ENCODE results near the gene TNFRSF14. TPM values are rescaled to one million over a fixed set of nuclear protein-coding genes. Genes with fewer than 3 reads are reported as not detected.

TNFRSF14 gene
- total RNA-seq, 2 experiments from 2014 or later = 145 to 152 TPM

DNA sequence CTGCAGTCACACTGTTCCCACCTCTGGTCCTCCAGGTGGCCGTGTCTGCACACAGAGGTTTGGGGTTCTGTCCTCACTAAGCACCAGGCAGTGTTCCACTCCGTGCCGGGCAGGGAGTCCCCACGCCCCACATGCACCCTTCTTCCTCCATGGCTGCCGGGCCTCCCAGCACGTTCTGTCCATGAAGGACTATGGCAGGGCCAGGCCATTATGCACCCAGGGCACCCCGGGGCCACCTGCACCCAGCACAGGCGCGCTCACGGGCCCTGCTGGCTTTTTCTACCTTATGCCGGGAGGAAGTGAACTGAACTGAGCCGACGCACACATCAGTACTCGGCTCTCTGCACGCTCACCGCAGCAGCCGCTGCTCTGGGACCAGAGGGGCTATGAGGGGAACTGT, 40.0 kb upstream of the TNFRSF14 start:
- H3K4me3 Mint-ChIP-seq = no peak overlapping the region
- DNase-seq = no peak
- intact Hi-C loops (cut with micrococcal nuclease) = no loop called here
- no peak overlapping the region for H3K27ac Mint-ChIP-seq
- peaks cover 27% of the 10 kb centered on the region for H3K36me3 Mint-ChIP-seq
- no peaks in the 10 kb centered on the region for H3K27me3 Mint-ChIP-seq
- H3K4me1 Mint-ChIP-seq (ENCODE audit: low read depth) = no peaks in the 10 kb centered on the region
- ChIA-PET CTCF (no interaction called here), POLR2A (no interaction called here)
- H3K9me3 Mint-ChIP-seq = no peaks in the 10 kb centered on the region

GRCh38 chr1:2516946-2517345, 39.2 kb upstream of the TNFRSF14 start:
- H3K4me1 Mint-ChIP-seq (ENCODE audit: low read depth) = no peaks in the 10 kb centered on the region
- H3K9me3 Mint-ChIP-seq = no peaks in the 10 kb centered on the region
- peaks cover 23% of the 10 kb centered on the region for H3K36me3 Mint-ChIP-seq
- ChIA-PET CTCF (no interaction called here), POLR2A (no interaction called here)
- H3K27me3 Mint-ChIP-seq = no peaks in the 10 kb centered on the region
- intact Hi-C loops (cut with micrococcal nuclease) = no loop called here
- DNase-seq = no peak
- H3K27ac Mint-ChIP-seq = no peak overlapping the region
- H3K4me3 Mint-ChIP-seq = no peak overlapping the region

DNA sequence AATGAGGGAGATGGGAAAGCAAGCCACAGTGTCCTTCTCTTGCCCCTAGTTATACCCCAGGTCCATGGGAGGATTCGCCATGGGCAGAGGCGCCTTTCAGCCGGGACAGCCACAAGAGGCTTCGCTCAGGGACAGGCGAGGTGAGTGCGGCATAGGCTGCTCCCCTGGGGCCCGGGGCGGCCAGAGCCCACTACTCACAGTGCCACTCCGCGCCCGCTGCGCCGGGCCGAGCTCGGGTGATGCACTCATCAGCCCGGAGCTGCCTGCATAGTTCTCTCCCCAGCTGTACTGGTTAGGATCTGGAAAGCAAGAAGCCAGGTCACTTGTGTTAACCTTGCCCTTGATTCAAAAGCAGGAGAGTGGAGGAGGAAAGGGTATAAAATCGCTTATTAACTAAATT, 38.2 kb upstream of the TNFRSF14 start:
- H3K27ac Mint-ChIP-seq = no peak overlapping the region
- ChIA-PET CTCF (no interaction called here), POLR2A (no interaction called here)
- DNase-seq = no peak
- intact Hi-C loops (cut with micrococcal nuclease) = no loop called here
- no peaks in the 10 kb centered on the region for H3K27me3 Mint-ChIP-seq
- peaks cover 7% of the 10 kb centered on the region for H3K4me1 Mint-ChIP-seq (ENCODE audit: low read depth)
- peaks cover 23% of the 10 kb centered on the region for H3K36me3 Mint-ChIP-seq
- H3K9me3 Mint-ChIP-seq = no peaks in the 10 kb centered on the region
- H3K4me3 Mint-ChIP-seq = no peak overlapping the region

- Mint-ChIP-seq H3K4me3 (no peak overlapping the region), H3K36me3 (peaks cover 23% of the 10 kb centered on the region), H3K4me1 (ENCODE audit: low read depth) (peaks cover 13% of the 10 kb centered on the region), H3K9me3 (no peaks in the 10 kb centered on the region), H3K27me3 (no peaks in the 10 kb centered on the region), H3K27ac (no peak overlapping the region)
- POLR2A ChIA-PET = interaction anchor here (1.2 kb wide), 1 partner anchor 11 kb away, joined by 4 read pairs; no protein-coding TSS in a partner anchor
- CTCF ChIA-PET = no interaction called here
- intact Hi-C loops (cut with micrococcal nuclease) = no loop called here
- no peak for DNase-seq
These were observed 37.6 kb upstream of the TNFRSF14 start for GRCh38 chr1:2518528-2518927.

- Mint-ChIP-seq H3K27ac (no peak overlapping the region), H3K4me1 (ENCODE audit: low read depth) (peaks cover 17% of the 10 kb centered on the region), H3K27me3 (no peaks in the 10 kb centered on the region), H3K9me3 (no peaks in the 10 kb centered on the region), H3K4me3 (no peak overlapping the region), H3K36me3 (peaks cover 20% of the 10 kb centered on the region)
- ChIA-PET POLR2A (interaction anchor here (1.2 kb wide), 1 partner anchor 11 kb away, joined by 4 read pairs; no protein-coding TSS in a partner anchor), CTCF (no interaction called here)
- no peak for DNase-seq
- intact Hi-C loops (cut with micrococcal nuclease) = no loop called here
These were observed 37.0 kb upstream of the TNFRSF14 start for GRCh38 chr1:2519029-2519685.

DNA sequence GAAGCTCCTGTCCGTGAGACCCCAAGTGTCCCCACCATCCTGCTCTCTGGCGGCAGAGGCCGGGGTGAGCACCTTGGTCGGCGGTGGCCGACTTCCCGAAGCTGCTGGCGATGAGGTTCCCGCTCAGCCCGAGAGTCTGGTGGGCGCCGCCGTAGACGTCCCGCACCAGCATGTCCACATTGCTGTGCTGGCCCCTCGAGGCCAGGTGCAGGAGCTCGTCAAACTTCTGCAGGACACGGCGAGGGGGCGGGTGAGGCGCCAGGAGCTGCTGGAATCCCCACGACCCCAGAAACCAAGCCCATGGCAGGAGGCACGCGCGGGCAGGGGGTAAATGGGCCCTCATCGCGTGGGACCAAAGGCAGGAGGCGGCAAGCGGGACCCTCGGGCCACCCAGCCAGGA, 36.4 kb upstream of the TNFRSF14 start:
- H3K27ac Mint-ChIP-seq = no peak overlapping the region
- H3K36me3 Mint-ChIP-seq = peaks cover 20% of the 10 kb centered on the region
- intact Hi-C loops (cut with micrococcal nuclease) = no loop called here
- CTCF ChIA-PET = no interaction called here
- no peaks in the 10 kb centered on the region for H3K9me3 Mint-ChIP-seq
- POLR2A ChIA-PET = interaction anchor here (1.2 kb wide), 1 partner anchor 12 kb away, joined by 4 read pairs; no protein-coding TSS in a partner anchor
- DNase-seq = no peak
- no peak overlapping the region for H3K4me3 Mint-ChIP-seq
- peaks cover 23% of the 10 kb centered on the region for H3K4me1 Mint-ChIP-seq (ENCODE audit: low read depth)
- H3K27me3 Mint-ChIP-seq = no peaks in the 10 kb centered on the region

DNA sequence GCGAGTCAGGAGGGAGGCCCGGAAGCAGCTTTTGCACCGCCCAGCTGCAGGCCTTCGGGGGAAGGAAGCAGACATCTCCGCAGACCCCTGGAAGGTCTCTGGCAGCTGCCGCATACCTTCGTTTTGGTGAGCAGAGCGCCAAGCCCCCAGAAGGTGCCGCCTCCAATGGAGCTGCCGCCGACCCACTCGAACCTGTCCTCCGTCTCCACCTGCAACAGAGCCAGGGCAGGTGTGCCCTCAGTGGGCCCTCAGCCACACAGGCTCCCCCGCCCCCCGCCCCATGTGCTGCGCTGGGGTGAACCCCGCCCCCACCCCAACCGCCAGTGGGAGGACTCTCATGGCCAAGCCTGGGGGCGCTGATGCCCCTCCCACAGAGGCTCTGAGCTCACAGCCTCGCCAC, 36.0 kb upstream of the TNFRSF14 start:
- peaks cover 28% of the 10 kb centered on the region for H3K4me1 Mint-ChIP-seq (ENCODE audit: low read depth)
- POLR2A ChIA-PET = no interaction called here
- no peaks in the 10 kb centered on the region for H3K9me3 Mint-ChIP-seq
- intact Hi-C loops (cut with micrococcal nuclease) = no loop called here
- no peak overlapping the region for H3K4me3 Mint-ChIP-seq
- peaks cover 20% of the 10 kb centered on the region for H3K36me3 Mint-ChIP-seq
- CTCF ChIA-PET = no interaction called here
- DNase-seq = no peak
- H3K27me3 Mint-ChIP-seq = no peaks in the 10 kb centered on the region
- no peak overlapping the region for H3K27ac Mint-ChIP-seq

- no peak overlapping the region for H3K4me3 Mint-ChIP-seq
- H3K36me3 Mint-ChIP-seq = peaks cover 20% of the 10 kb centered on the region
- no peaks in the 10 kb centered on the region for H3K9me3 Mint-ChIP-seq
- intact Hi-C loops (cut with micrococcal nuclease) = no loop called here
- H3K27ac Mint-ChIP-seq = no peak overlapping the region
- peaks cover 28% of the 10 kb centered on the region for H3K4me1 Mint-ChIP-seq (ENCODE audit: low read depth)
- POLR2A ChIA-PET = no interaction called here
- CTCF ChIA-PET = no interaction called here
- H3K27me3 Mint-ChIP-seq = no peaks in the 10 kb centered on the region
- DNase-seq = no peak
These were observed 35.4 kb upstream of the TNFRSF14 start for GRCh38 chr1:2520806-2521205.

DNA sequence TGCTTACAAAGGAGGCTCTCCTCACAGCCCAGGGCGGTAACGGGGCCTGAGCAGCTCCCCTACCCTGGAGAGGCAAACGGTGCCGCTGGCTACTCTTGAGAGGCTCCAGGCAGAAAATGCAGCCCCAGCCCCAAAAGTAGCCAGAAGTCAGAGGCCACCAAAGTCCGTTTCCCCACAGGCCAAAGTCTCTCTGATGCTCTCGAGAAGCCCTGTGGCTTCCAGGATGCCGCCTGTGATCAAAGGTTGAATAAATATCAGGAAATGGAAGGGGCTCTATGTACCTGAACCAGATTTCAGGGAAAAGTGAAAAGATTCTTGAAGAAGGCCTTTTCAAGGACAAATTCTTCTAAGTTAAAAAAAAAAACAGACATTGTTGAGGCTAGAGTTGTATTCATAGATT, 33.9 kb upstream of the TNFRSF14 start:
- Mint-ChIP-seq H3K4me3 (no peak overlapping the region), H3K9me3 (no peaks in the 10 kb centered on the region), H3K27ac (no peak overlapping the region), H3K4me1 (ENCODE audit: low read depth) (peaks cover 33% of the 10 kb centered on the region), H3K36me3 (peaks cover 12% of the 10 kb centered on the region), H3K27me3 (peaks cover 1% of the 10 kb centered on the region)
- POLR2A ChIA-PET = no interaction called here
- intact Hi-C loops (cut with micrococcal nuclease) = no loop called here
- CTCF ChIA-PET = no interaction called here
- no peak for DNase-seq

DNA sequence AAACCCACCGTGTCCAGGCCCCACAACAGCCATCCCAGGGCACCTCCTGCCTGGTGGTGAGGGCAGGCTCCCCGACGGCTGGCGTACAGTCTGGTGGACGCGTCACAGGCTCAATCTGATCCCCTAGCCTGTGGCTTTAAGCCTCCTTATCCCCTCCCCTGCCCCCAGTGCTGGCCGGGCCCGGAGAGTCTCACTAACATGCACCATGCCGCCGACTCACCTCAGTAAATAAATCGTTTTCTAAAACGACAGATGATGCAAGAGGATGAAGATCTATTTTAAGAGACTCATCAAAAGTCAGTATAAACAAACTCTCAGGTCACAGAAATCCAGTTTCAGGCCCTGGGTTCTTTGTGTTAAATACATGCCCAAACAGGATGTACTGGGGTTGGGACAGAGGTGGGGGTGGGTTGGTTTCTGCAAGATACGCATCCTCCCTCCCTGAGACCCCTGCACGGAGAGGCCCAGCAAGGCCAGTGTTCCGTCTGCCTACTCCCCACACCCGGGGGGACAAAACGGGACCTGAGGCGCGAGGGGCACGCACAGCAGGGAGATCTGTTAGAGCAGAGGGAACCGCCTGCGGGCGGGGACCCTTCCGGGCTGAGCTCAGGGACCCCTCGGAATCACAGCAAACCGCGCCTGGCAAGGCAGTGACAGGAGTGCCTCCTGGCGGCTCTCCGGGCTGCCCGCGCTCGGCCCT, 32.8 kb upstream of the TNFRSF14 start:
- peaks cover 1% of the 10 kb centered on the region for H3K27me3 Mint-ChIP-seq
- H3K4me3 Mint-ChIP-seq = peak overlapping the region; percentile 85
- H3K4me1 Mint-ChIP-seq (ENCODE audit: low read depth) = peaks cover 36% of the 10 kb centered on the region
- peak; percentile 50 for DNase-seq
- peaks cover 12% of the 10 kb centered on the region for H3K36me3 Mint-ChIP-seq
- H3K27ac Mint-ChIP-seq = peak overlapping the region; percentile 87
- ChIA-PET POLR2A (interaction anchor here (1.0 to 4.7 kb wide), 3 partner anchors 23 to 62 kb away, joined by 5 to 53 read pairs (median 14); partner anchors contain the start of gene PRXL2B), CTCF (interaction anchor here (0.8 to 4.2 kb wide), 7 partner anchors 20 to 328 kb away, joined by 3 to 29 read pairs (median 4); partner anchors contain the start of gene FAAP20)
- intact Hi-C loops (cut with micrococcal nuclease) = loop anchor here (1.0 kb wide), 1 partner anchor 324 kb away; no protein-coding TSS in a partner anchor
- no peaks in the 10 kb centered on the region for H3K9me3 Mint-ChIP-seq

GRCh38 chr1:2523891-2524609, 32.1 kb upstream of the TNFRSF14 start:
- H3K4me3 Mint-ChIP-seq = peak overlapping the region; percentile 85
- H3K27ac Mint-ChIP-seq = peak overlapping the region; percentile 87
- peak; percentile 68 for DNase-seq
- peaks cover 41% of the 10 kb centered on the region for H3K4me1 Mint-ChIP-seq (ENCODE audit: low read depth)
- H3K9me3 Mint-ChIP-seq = no peaks in the 10 kb centered on the region
- POLR2A ChIA-PET = interaction anchor here (0.8 to 4.7 kb wide), 7 partner anchors 9 to 62 kb away, joined by 3 to 53 read pairs (median 5); partner anchors contain the start of gene PRXL2B
- CTCF ChIA-PET = interaction anchor here (0.8 to 4.2 kb wide), 8 partner anchors 19 to 329 kb away, joined by 3 to 29 read pairs (median 4); partner anchors contain the start of gene FAAP20
- peaks cover 8% of the 10 kb centered on the region for H3K36me3 Mint-ChIP-seq
- intact Hi-C loops (cut with micrococcal nuclease) = loop anchor here (1.0 kb wide), 1 partner anchor 325 kb away; no protein-coding TSS in a partner anchor
- H3K27me3 Mint-ChIP-seq = peaks cover 1% of the 10 kb centered on the region

DNA sequence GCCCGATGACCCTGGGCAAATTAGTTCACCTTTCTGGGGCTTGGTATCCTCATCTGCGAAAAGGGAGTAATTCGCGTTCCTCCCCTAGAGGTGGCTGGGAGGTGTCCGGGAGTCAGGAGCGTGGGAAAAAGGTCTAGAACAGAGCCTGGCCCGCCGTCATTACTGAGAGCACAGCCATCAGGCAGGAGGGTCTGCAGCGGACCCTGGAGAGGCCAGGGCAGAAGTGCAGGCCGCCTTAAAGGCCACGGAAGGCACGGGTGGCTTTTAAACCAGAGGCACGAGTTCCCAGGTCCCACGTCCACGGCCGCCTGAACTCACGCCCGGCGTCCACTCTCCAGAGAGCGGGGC, 30.6 kb upstream of the TNFRSF14 start:
- intact Hi-C loops (cut with micrococcal nuclease) = no loop called here
- CTCF ChIA-PET = interaction anchor here (0.7 to 4.2 kb wide), 13 partner anchors 14 to 331 kb away, joined by 3 to 29 read pairs (median 4); partner anchors contain the start of genes FAAP20, PEX10 and TNFRSF14
- H3K9me3 Mint-ChIP-seq = no peaks in the 10 kb centered on the region
- peak overlapping the region; percentile 63 for H3K27ac Mint-ChIP-seq
- POLR2A ChIA-PET = interaction anchor here (0.8 to 4.7 kb wide), 11 partner anchors 16 to 134 kb away, joined by 3 to 53 read pairs (median 10); partner anchors contain the start of genes MORN1, RER1 and TNFRSF14
- no peak for DNase-seq
- H3K4me1 Mint-ChIP-seq (ENCODE audit: low read depth) = peaks cover 43% of the 10 kb centered on the region
- peak overlapping the region; percentile 85 for H3K4me3 Mint-ChIP-seq
- peaks cover 6% of the 10 kb centered on the region for H3K36me3 Mint-ChIP-seq
- peaks cover 1% of the 10 kb centered on the region for H3K27me3 Mint-ChIP-seq

Measured in activated CD4-positive, alpha-beta memory T cell treated with anti-CD3 and anti-CD28 coated beads for 36 hours (primary cell).